HFFc6 (cell line): Measurements from ENCODE around the gene PPDPF. TPM values are rescaled to one million over a fixed set of nuclear protein-coding genes. Genes with fewer than 3 reads are reported as not detected.

Source experiments
- DNase-seq: peaks from one replicate; pipeline ENCODE4 v3.0.0-alpha.2; 2018
- H3K27ac Mint-ChIP-seq: 2 replicates; pipeline ENCODE4 v1.8.0; 2020; ENCODE audit warnings: mild to moderate bottlenecking, mixed read lengths
- H3K27me3 Mint-ChIP-seq: 2 replicates; pipeline ENCODE4 v1.8.0; 2021; ENCODE audit warnings: mild to moderate bottlenecking, moderate library complexity, mixed read lengths; ENCODE audit not compliant: insufficient read depth
- H3K36me3 Mint-ChIP-seq: 2 replicates; pipeline ENCODE4 v1.8.0; 2021; ENCODE audit warnings: low read depth, mixed read lengths
- H3K4me1 Mint-ChIP-seq: 2 replicates; pipeline ENCODE4 v1.8.0; 2020; ENCODE audit warnings: low read depth, mixed read lengths
- H3K4me3 Mint-ChIP-seq: 2 replicates; pipeline ENCODE4 v1.8.0; 2020; ENCODE audit warnings: mild to moderate bottlenecking, moderate library complexity, mixed read lengths
- H3K9me3 Mint-ChIP-seq: 2 replicates; pipeline ENCODE4 v1.8.0; 2020; ENCODE audit warnings: mild to moderate bottlenecking, mixed read lengths
- CTCF ChIP-seq: fragments of 200-600 bp; sonication (generic); IDR thresholded peaks from 2 replicates; pipeline ENCODE4 v1.5.0; 2021; ENCODE audit warnings: antibody characterized with exemption, mild to moderate bottlenecking
- total RNA-seq, 6 experiments: library from RNA; stranded (reverse); fragmentation: NEBNext Ultra II Directional; extraction: Animal tissue kit (Norgen Biotek cat#: 25700); gene quantifications; 2 replicates in 1 of 6; 3 replicates in 5 of 6; pipeline ENCODE4 v1.2.3, GENCODE V29; 2021

The PPDPF gene
- total RNA-seq, 6 experiments from 2014 or later: 388 to 518 (median 443) TPM

- H3K27me3 Mint-ChIP-seq: peaks cover 20% of the 10 kb centered on the region
- H3K36me3 Mint-ChIP-seq: no peaks in the 10 kb centered on the region
- no peaks in the 10 kb centered on the region for H3K9me3 Mint-ChIP-seq
- H3K4me3 Mint-ChIP-seq: no peak overlapping the region
- no peaks in the 10 kb centered on the region for H3K4me1 Mint-ChIP-seq
- TF ChIP-seq CTCF: no peak
- no peak overlapping the region for H3K27ac Mint-ChIP-seq
- no peak for DNase-seq
Observed at GRCh38 chr20:63486300-63486855, 34.2 kb upstream of the PPDPF start.

GRCh38 chr20:63487116-63487764, 33.3 kb upstream of the PPDPF start:
- H3K4me1 Mint-ChIP-seq: no peaks in the 10 kb centered on the region
- no peak for DNase-seq
- H3K27me3 Mint-ChIP-seq: peaks cover 15% of the 10 kb centered on the region
- peaks cover 2% of the 10 kb centered on the region; the same call in 1 of the 2 replicates for H3K9me3 Mint-ChIP-seq
- no peak for TF ChIP-seq CTCF
- no peaks in the 10 kb centered on the region for H3K36me3 Mint-ChIP-seq
- H3K4me3 Mint-ChIP-seq: no peak overlapping the region
- no peak overlapping the region for H3K27ac Mint-ChIP-seq

- H3K4me1 Mint-ChIP-seq: no peaks in the 10 kb centered on the region
- no peak for TF ChIP-seq CTCF
- no peak for DNase-seq
- no peak overlapping the region for H3K4me3 Mint-ChIP-seq
- H3K27ac Mint-ChIP-seq: no peak overlapping the region
- H3K27me3 Mint-ChIP-seq: peaks cover 13% of the 10 kb centered on the region
- H3K36me3 Mint-ChIP-seq: no peaks in the 10 kb centered on the region
- peaks cover 5% of the 10 kb centered on the region; the same call in 1 of the 2 replicates for H3K9me3 Mint-ChIP-seq
Observed at GRCh38 chr20:63487781-63488241, 32.8 kb upstream of the PPDPF start.

GRCh38 chr20:63488315-63489251, 32.0 kb upstream of the PPDPF start:
- Mint-ChIP-seq H3K9me3 (peaks cover 5% of the 10 kb centered on the region; the same call in 1 of the 2 replicates), H3K4me1 (no peaks in the 10 kb centered on the region), H3K36me3 (no peaks in the 10 kb centered on the region), H3K4me3 (no peak overlapping the region), H3K27me3 (peaks cover 12% of the 10 kb centered on the region), H3K27ac (no peak overlapping the region)
- no peak for TF ChIP-seq CTCF
- DNase-seq: no peak

GRCh38 chr20:63490416-63490815, 30.1 kb upstream of the PPDPF start:
- H3K4me1 Mint-ChIP-seq: no peaks in the 10 kb centered on the region
- no peak for TF ChIP-seq CTCF
- peaks cover 9% of the 10 kb centered on the region for H3K27me3 Mint-ChIP-seq
- no peak for DNase-seq
- H3K36me3 Mint-ChIP-seq: no peaks in the 10 kb centered on the region
- peaks cover 5% of the 10 kb centered on the region; the same call in 1 of the 2 replicates for H3K9me3 Mint-ChIP-seq
- no peak overlapping the region for H3K27ac Mint-ChIP-seq
- H3K4me3 Mint-ChIP-seq: no peak overlapping the region
